NCI-H1105 (cell line): ENCODE data around the gene ABHD17C.

Experiments
- DNase-seq: peaks from one replicate; lab custom pipeline; 2025; lab: John Stamatoyannopoulos, UW

ABHD17C gene

DNA sequence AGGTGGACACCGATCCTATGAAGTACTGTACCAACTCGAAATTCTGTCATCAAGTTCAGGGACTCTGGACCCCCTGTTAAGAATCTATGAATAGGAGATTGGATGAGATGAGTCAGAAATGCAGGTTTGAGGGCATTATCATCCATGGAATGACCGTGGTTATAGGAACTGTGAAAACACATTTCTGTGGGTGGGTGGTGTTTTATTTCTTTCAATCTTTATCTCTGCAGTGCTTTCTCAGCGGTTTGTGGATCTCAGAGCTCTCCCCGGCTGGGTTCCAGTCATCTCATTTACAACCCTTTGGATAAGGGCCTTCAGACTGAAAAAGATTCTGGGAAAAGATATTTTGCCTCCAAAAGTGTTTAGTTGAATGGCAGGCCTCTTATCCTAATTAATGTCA, 5.4 kb upstream of the ABHD17C start:
- no peak for DNase-seq

- DNase-seq, result no peak
Observed at GRCh38 chr15:80691575-80691974, 3.5 kb upstream of the ABHD17C start.

DNA sequence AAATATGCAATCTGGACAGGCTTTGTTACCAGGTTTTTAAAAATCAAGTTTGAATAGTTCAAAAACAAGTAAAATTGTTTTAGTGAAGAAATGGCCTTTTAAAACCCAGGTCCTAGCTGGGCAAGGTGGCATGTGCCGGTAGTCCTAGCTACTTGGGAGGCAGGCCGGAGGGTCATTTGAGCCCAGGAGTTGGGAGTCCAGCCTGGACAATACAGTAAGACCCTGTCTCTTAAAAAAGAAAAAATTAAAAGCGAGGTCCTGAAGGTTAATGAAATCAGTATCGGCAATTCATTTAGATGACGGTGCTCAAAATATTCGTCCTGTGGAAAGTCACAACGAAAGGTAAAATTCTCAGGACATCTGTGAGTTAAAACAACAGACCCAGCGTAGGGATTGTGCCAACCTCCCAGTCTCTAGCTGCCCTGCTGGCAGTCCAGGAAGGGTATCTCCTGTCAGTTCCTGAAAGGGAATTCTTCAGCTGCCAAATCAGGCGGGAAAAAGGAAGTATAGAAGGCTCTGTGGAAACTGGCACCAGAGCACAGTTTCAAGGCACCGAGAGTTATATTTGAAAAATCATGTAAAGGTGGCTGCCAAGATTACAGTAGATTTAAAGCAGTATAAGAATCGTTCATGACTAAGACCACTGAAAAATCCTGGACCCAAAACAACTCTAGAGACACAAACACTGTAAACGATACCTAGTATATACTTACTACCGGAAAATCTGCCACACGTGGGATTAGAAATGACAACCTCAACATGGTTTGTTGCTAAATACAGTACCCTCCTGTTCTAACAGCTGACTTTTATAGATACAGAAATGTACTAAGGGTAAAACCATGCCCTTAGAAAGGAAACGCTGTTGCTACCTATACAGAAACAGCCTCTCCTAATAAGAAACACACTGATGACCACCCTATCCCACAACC, 1.2 kb upstream of the ABHD17C start:
- no peak for DNase-seq

DNA sequence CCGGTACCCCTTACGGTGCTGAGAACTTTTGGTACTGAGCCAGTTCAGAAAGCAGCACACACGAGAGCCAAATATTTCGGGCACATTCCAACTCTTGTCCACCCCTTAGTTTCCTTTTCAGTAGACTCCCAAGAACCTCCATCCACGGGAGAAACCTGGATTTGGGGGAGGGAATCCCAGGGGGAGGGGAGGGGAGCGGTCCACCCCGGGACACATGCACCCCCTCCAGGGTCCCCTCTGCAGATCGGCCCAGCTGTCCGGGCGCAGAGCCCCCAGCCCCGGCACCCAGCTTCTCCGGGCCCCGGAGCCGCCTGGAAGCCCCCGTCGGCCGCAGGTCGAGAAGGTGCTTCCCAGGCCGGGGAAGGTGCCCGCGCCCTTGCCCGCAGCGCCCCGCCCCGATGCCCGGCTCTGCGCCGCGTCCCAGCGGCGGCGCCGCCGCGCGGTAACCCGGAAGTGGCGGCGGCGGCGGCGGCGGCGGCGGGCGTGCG, 455 bp upstream of the ABHD17C start:
- DNase-seq, result no peak

DNA sequence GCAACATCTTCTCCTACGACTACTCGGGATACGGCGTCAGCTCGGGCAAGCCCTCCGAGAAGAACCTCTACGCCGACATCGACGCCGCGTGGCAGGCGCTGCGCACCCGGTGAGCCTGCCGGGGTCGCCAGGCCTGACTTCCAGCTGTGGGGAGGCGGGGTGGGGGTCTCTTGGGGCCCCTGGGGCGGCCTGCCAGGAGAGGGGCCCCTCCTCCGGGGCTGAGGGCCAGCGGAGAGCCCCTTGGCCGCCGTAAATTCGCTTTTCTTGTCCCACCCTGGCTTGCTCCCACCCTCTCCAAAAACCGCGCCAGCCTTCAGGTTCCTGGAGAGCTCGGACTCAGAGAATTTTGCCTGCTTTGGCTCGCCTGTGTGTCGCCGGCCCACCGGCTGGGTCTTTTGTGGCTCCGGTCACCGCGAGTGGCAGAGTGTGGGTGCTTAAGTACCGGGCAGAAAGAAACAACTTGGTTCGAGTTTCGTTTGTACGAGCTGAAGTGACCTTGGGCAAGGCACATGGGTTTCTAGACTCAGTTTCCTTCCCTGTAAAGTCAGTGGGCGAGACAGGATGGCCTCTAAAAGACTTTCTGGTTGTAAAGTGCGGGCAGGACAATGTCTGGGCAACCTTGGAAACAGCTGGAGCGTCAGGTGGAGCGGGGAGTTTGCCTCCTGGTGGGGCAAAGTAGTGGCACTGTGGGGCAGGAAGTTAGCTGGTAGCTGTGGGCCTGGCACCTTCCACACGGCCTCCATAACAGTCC, 976 bp downstream of the ABHD17C start:
- no peak for DNase-seq

- no peak for DNase-seq
Observed at GRCh38 chr15:80697075-80697685, 2.1 kb downstream of the ABHD17C start.

DNA sequence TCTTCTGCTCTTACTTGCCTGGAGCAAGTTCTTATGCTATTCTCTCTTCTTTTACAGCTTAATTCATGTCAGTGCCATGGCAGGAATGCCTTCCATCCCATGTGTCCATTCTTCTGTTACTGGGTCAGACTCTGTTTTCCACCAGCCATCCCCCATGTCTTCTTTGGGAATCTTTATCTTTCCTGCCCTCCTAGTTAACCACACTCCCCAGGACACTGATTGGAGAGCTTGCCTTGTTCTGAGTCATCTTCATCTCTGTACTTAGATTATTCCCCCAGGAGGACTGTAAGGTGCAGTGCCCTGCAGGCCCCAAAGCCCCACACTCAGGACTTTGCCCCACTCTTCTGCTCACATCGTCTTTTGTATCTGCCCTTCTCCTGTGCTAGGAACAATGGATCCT, 3.6 kb downstream of the ABHD17C start:
- DNase-seq, result no peak

GRCh38 chr15:80699981-80700380, 4.9 kb downstream of the ABHD17C start:
- no peak for DNase-seq

DNA sequence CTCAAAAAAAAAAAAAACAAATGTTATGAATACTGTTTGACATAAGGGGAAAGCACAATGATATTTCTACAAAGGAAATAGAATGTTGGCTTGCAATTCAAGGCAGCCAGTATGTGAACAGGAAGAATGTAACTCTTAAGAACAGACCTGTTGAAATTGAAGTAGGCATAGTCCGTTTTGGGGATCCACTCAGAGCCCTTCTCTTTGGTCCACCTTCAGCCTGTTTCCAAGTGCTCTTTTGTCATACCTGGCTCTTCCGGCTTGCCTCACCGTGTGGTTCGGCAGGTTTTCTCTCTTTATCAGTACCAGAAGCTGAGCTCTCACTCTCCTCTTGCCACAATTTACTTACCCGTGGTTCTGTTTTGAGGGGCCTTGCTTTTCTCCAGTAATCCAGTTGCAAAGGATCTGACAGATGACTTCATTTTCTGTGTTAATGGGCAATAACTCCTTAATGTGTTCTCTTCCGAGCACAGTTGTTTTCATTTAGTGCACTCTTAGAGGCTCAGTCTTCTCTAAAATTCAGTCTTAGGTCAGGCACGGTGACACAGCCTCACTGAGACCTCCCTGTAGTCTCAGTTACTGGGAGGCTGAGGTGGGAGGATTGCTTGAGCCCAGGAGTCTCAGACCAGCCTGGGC, 6.7 kb downstream of the ABHD17C start:
- no peak for DNase-seq

DNA sequence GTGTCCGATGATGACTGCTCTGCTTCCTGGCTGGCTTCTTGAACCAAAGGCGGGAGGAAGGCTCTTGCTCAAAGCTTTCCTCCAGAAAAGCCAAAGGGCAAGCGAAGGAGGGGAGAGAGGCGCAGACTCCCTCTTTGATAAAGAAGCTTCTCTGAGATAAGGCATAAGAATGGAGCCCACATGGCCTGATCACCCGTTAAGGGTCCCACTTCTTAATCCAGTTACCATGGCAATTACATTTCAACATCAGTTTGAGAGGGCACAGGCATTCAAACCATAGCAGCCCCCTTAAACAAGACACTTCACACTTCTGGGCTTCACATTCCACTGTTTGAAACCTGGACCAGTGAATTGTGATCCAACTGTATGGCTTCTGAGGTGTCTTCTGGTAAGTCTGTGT, 8.0 kb downstream of the ABHD17C start:
- DNase-seq, result no peak

DNA sequence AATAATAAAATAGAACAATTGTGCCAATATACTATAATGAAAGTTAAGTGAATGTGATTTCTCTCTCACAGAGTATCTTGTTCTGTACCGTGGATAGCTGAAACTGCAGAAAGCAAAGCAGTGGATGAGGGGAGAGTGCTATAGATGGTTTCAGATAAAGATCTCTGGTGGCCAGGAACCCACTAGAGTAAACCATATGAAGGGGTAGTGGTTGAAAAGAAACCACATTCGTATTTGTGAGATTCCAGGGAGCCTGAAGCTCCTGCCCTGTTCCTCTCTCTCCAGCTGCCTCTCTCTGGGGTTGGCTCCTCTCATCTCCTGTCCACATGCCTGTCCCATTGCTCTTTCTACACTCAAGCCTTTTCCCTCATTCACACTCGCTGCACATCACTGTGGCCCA, 8.9 kb downstream of the ABHD17C start:
- no peak for DNase-seq

- DNase-seq, result no peak
Observed at GRCh38 chr15:80706161-80706560, 11.1 kb downstream of the ABHD17C start.

DNA sequence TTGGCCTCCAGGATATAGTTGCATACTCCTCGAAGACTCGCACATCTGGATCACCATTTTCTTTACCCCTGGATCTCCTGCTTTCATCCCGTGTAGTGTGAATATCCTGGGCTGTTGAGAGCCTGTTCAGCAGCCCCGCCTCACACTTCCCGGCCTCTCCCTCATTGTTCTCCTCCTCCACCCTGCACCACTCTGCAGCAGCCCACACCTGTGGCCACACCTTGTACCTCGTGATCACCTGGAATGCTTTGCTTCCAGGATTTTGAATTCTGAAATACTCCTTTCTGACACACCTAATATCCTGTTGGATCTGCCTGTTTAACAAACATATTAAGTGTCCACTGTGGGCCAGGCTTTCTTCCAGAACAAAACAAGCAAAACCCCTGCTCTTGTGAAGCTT, 14.4 kb downstream of the ABHD17C start:
- no peak for DNase-seq

- DNase-seq, result no peak
Observed at GRCh38 chr15:80710635-80711554, 15.8 kb downstream of the ABHD17C start.

DNA sequence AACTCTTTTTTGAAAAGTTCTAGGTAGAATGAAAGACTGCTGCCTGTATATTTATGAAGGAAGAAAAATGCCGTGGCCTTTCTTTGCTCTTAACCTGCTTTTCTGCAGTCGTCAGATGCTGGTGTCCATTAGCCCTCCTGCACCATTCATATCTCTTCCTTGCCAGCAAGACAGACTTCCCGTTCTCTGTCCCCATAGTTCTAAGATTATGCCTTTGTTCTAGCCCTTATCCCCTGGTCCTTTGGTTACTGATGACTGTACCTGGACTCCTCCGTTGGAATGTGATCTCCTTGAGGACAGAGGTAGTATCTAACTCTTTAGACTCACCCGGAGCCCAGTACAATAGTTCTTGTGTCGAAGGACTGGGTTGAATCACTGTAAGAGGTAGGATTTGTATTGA, 16.8 kb downstream of the ABHD17C start:
- no peak for DNase-seq

GRCh38 chr15:80712956-80713355, 17.8 kb downstream of the ABHD17C start:
- no peak for DNase-seq

GRCh38 chr15:80721476-80721875, 26.4 kb downstream of the ABHD17C start:
- DNase-seq, result no peak

DNA sequence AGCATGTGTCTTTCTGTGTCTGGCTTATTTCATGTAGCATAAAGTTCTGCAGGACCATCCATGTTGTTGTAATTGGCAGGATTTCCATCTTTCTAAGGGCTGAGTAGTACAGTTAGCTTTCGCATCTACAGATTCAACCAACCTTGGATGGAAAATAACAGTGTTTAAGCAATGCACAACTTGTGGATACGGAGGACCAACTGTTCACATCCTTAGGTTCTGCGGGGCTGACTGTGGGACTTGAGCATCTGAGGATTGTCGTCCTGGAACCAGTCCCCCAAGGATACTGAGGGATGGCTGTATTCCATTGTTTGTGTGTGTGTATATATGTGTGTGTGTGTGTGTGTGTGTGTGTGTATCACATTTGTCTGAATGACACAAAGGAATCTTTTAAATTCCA, 27.7 kb downstream of the ABHD17C start:
- DNase-seq, result no peak

GRCh38 chr15:80727196-80727595, 32.1 kb downstream of the ABHD17C start:
- DNase-seq, result no peak

DNA sequence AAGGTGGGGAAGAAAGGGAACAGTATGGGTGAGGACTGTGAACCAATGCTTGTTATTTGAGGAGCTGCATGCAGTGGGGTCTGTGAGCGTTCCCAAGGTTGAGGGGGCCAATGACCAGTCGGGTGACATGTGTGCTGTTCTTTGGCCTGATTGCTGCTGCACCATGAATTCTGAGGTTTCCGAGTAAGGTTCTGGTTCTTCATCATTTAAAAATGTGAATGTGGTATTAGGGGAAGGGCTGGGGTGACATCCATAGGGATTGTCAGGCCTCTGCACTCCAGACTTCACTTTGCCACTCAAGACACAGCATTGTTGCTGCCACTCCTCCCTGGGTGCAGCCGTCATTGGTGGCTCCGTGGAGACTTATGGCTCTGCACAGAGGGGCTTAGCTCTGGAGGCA, 32.5 kb downstream of the ABHD17C start:
- DNase-seq, result no peak

- no peak for DNase-seq
Observed at GRCh38 chr15:80730387-80730786, 35.3 kb downstream of the ABHD17C start.
